ENCODE data around the gene PASK. TPM values are rescaled to one million over a fixed set of nuclear protein-coding genes. Genes with fewer than 3 reads are reported as not detected.

Gene PASK
- total and polyA plus RNA-seq, 7 donors: 1.4 to 16.4 (median 4.4) TPM

DNA sequence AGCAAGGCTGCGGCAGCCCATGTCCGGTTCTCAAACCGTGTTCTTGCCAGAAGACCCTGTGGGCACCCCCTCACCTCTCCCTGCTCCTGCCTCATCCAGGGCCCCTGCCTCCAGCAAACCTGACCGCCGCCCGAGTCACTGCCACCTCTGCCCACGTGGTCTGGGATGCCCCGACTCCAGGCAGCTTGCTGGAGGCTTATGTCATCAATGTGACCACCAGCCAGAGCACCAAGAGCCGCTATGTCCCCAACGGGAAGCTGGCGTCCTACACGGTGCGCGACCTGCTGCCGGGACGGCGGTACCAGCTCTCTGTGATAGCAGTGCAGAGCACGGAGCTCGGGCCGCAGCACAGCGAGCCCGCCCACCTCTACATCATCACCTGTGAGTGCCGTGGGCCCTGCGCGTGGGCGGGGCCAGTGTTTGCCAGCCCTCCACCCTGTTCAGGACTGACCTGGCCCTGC, 79.4 kb downstream of the PASK start:
- Histone ChIP-seq H3K36me3 (peaks cover under 1 to 8% (median 3%) of the 10 kb centered on the region in 4 donors), H3K27me3 (peaks cover 0 to 39% (median 18%) of the 10 kb centered on the region in 3 donors), H3K4me3 (no peak overlapping the region), H3K27ac (no peak overlapping the region), H3K4me1 (no peaks in the 10 kb centered on the region), H3K9me3 (no peaks in the 10 kb centered on the region)
- 40 to 69% methylated on average over 26 of the region's 26 CpGs for WGBS, 2 donors
- TF ChIP-seq CTCF (IDR thresholded peaks at IDR 0.05): no peak
- TF ChIP-seq POLR2AphosphoS5 (IDR thresholded peaks at IDR 0.05): no peak
- TF ChIP-seq EP300 (IDR thresholded peaks at IDR 0.05): no peak
- no peak for TF ChIP-seq POLR2A (IDR thresholded peaks at IDR 0.05)
- peak; percentile 58 for DNase-seq
- intact Hi-C loops (cut with DNase I): no loop called here

DNA sequence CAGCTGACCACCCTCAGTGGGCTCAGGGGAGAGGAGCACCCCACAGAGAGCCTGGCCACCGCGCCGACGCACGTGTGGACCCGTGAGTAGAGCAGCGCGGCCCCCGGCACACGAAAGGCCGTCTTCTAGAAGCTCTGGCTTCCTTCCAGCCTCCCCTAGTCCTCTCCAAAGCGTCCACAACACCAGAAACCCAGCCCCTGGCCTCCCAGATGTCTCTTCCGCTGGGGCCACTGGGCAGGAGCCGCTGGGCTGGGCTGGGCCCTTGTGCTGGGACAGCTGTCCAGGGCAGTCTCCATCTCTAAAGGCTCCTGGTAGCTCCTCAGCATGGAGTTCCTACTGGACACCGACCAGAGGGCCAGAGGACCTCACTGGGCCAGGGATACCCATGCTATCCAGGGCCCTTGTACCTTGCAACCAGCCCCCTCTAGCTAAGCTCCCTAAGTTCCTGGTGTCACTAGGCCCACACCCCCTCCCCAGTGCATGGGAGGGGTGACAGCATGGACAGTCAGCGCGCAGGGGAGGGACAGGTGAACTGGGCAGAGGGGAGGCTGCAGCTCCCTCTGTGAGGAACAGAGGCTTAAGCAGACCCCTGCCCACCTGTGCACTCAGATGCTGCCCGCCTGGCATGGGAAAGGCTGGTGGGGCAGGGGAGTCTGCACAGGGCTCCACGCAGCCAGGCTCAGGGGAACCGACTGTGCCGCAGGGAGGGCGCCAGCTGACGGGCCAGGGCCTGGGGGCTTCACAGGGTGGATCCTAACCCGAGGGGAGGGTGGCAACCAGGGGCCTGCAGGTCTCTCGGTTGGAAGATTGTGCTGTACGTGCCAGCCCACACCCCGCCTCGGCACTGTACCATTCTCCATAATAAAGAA, 80.1 kb downstream of the PASK start:
- H3K9me3 ChIP-seq: no peaks in the 10 kb centered on the region
- no peak overlapping the region for H3K27ac ChIP-seq
- no peak for DNase-seq
- H3K4me1 ChIP-seq: peaks cover 0 to 2% (median 0%) of the 10 kb centered on the region in 4 donors
- H3K36me3 ChIP-seq: peaks cover 0 to 2% (median 0%) of the 10 kb centered on the region in 4 donors
- H3K4me3 ChIP-seq: no peak overlapping the region
- TF ChIP-seq POLR2AphosphoS5 (IDR thresholded peaks at IDR 0.05) (no peak), CTCF (IDR thresholded peaks at IDR 0.05) (no peak), EP300 (IDR thresholded peaks at IDR 0.05) (no peak), POLR2A (IDR thresholded peaks at IDR 0.05) (no peak)
- intact Hi-C loops (cut with DNase I): no loop called here
- WGBS, 2 donors: 88 to 93% methylated on average over 28 of the region's 28 CpGs
- H3K27me3 ChIP-seq: peaks cover 0 to 45% (median 24%) of the 10 kb centered on the region in 3 donors

- intact Hi-C loops (cut with DNase I): no loop called here
Measured at GRCh38 chr2:241068136-241068941, 80.9 kb downstream of the PASK start.

More at GRCh38 chr2:241068136-241068941, 80.9 kb downstream of the PASK start:
- no peaks in the 10 kb centered on the region for H3K9me3 ChIP-seq
- 80 to 85% methylated on average over 25 of the region's 25 CpGs for WGBS, 2 donors
- H3K27me3 ChIP-seq: peaks cover 4 to 54% (median 32%) of the 10 kb centered on the region in 3 donors
- no peak overlapping the region for H3K27ac ChIP-seq
- H3K4me3 ChIP-seq: no peak overlapping the region
- no peak for TF ChIP-seq EP300 (IDR thresholded peaks at IDR 0.05)
- no peak for TF ChIP-seq POLR2AphosphoS5 (IDR thresholded peaks at IDR 0.05)
- no peak for TF ChIP-seq CTCF (IDR thresholded peaks at IDR 0.05)
- no peak for TF ChIP-seq POLR2A (IDR thresholded peaks at IDR 0.05)
- no peaks in the 10 kb centered on the region for H3K36me3 ChIP-seq
- peaks cover 0 to 9% (median 1%) of the 10 kb centered on the region in 4 donors for H3K4me1 ChIP-seq
- peak; percentile 62 for DNase-seq

Data from sigmoid colon (tissue), 7 donors.